ENCODE results near the gene MAP3K8. TPM values are rescaled to one million over a fixed set of nuclear protein-coding genes. Genes with fewer than 3 reads are reported as not detected.

Gene MAP3K8
- total and polyA plus RNA-seq, 9 of the 15 experiments (the other 6 are each of a cell fraction or from before 2014, with no cell fraction given) = 6.9 to 23.6 (median 13.6) TPM

GRCh38 chr10:30502266-30503060 is 68.5 kb downstream of the MAP3K8 start (continued):
- TF ChIP-seq MYC (IDR thresholded peaks at IDR 0.05; ENCODE audit: low read depth, low read length) (0 out of 2 replicates have a peak, but pooled peaks have one; percentile 10), MYC (CRISPR knock-in tag; IDR thresholded peaks at IDR 0.05; ENCODE audit: borderline replicate concordance, low read depth) (no peak), BMI1 (IDR thresholded peaks at IDR 0.05; ENCODE audit: low read length) (no peak), GABPA (tag; conservative IDR thresholded peaks at IDR 0.05; ENCODE audit: low read depth) (no peak; the same call in 1 of the 2 replicates), MBD1 (CRISPR knock-in tag; IDR thresholded peaks at IDR 0.05) (no peak), SUPT5H (IDR thresholded peaks at IDR 0.05) (no peak), MED1 (CRISPR knock-in tag; IDR thresholded peaks at IDR 0.05; ENCODE audit: borderline replicate concordance) (no peak), MCM3 (IDR thresholded peaks at IDR 0.05) (no peak), MAFK (IDR thresholded peaks at IDR 0.05; ENCODE audit: low read length) (no peak), TAF7 (tag; IDR thresholded peaks at IDR 0.05) (no peak), PKNOX1 (IDR thresholded peaks at IDR 0.05) (0 out of 2 replicates have a peak, but pooled peaks have one; percentile 5), ZNF12 (CRISPR knock-in tag; IDR thresholded peaks at IDR 0.05) (no peak), CTBP1 (IDR thresholded peaks at IDR 0.05; ENCODE audit: borderline replicate concordance) (peak; percentile 29; the same call in 1 of the 2 replicates), MAX (CRISPR knock-in tag; IDR thresholded peaks at IDR 0.05) (no peak), BRD9 (IDR thresholded peaks at IDR 0.05; ENCODE audit: low read depth, partially characterized antibody) (no peak), REST (IDR thresholded peaks at IDR 0.05; ENCODE audit: borderline replicate concordance) (no peak), REST (CRISPR knock-in tag; IDR thresholded peaks at IDR 0.05; ENCODE audit: low read depth) (no peak), KLF1 (tag; IDR thresholded peaks at IDR 0.05) (no peak)
